Loucy (cell line): ENCODE data around the gene SCAMP4.

Experiments
- H2AFZ ChIP-seq: fragments of 200-600 bp; sonication (generic); 2 replicates; pipeline ENCODE4 v1.6.0; 2016; ENCODE audit warnings: antibody characterized with exemption, mild to moderate bottlenecking, low read length, moderate library complexity
- H3F3A ChIP-seq: fragments of 200-600 bp; 2 replicates; pipeline ENCODE4 v1.6.0; 2016; ENCODE audit warnings: antibody characterized with exemption, low read depth, mild to moderate bottlenecking
- H3K27me3 ChIP-seq: fragments of 200-600 bp; sonication (generic); 2 replicates; pipeline ENCODE4 v1.6.1; 2014; ENCODE audit warnings: low read length, mild to moderate bottlenecking; ENCODE audit not compliant: insufficient read depth, poor library complexity, severe bottlenecking
- H3K36me3 ChIP-seq: fragments of 200-600 bp; sonication (generic); 2 replicates; pipeline ENCODE4 v1.6.1; 2016; ENCODE audit warnings: low read length; ENCODE audit not compliant: insufficient read depth
- H3K4me1 ChIP-seq: fragments of 200-600 bp; sonication (generic); 2 replicates; pipeline ENCODE4 v1.5.1; 2014; ENCODE audit warnings: low read length, mild to moderate bottlenecking; ENCODE audit not compliant: insufficient read depth, poor library complexity, severe bottlenecking
- H3K4me2 ChIP-seq: fragments of 200-600 bp; sonication (generic); 2 replicates; pipeline ENCODE4 v1.6.0; 2014; ENCODE audit warnings: antibody characterized with exemption, low read length, low read depth, mild to moderate bottlenecking; ENCODE audit not compliant: poor library complexity, severe bottlenecking
- H3K4me3 ChIP-seq: fragments of 200-600 bp; sonication (generic); 2 replicates; pipeline ENCODE4 v1.5.1; 2014; ENCODE audit warnings: low read length, mild to moderate bottlenecking, mixed read lengths; ENCODE audit not compliant: poor library complexity, severe bottlenecking
- H3K79me2 ChIP-seq: fragments of 200-600 bp; sonication (generic); 2 replicates; pipeline ENCODE4 v1.6.1; 2014; ENCODE audit warnings: low read length; ENCODE audit not compliant: insufficient read depth
- H3K9ac ChIP-seq: fragments of 200-600 bp; sonication (generic); 2 replicates; pipeline ENCODE4 v1.6.0; 2014; ENCODE audit warnings: mild to moderate bottlenecking, low read depth, low read length, moderate library complexity; ENCODE audit not compliant: poor library complexity, severe bottlenecking
- H3K9me2 ChIP-seq: fragments of 200-600 bp; sonication (generic); replicated peaks from 2 replicates; pipeline ENCODE4 v1.6.1; 2016; ENCODE audit warnings: low read depth, low read length, mixed read lengths
- H3K9me3 ChIP-seq: fragments of 200-600 bp; sonication (generic); 2 replicates; pipeline ENCODE4 v1.6.1; 2014; ENCODE audit warnings: mild to moderate bottlenecking, antibody characterized with exemption, low read length, low read depth; ENCODE audit not compliant: insufficient read depth
- H4K20me1 ChIP-seq: fragments of 200-600 bp; sonication (generic); 2 replicates; pipeline ENCODE4 v1.6.0; 2014; ENCODE audit warnings: antibody characterized with exemption, low read length, mild to moderate bottlenecking; ENCODE audit not compliant: insufficient read depth, poor library complexity, severe bottlenecking
- CTCF ChIP-seq: fragments of 200-600 bp; sonication (generic); conservative IDR thresholded peaks from 2 replicates; pipeline ENCODE4 v1.5.1; 2014; ENCODE audit warnings: mild to moderate bottlenecking, antibody characterized with exemption, low read length
- EZH2phosphoT487 ChIP-seq: fragments of 200-600 bp; IDR thresholded peaks from 2 replicates; pipeline ENCODE4 v1.6.1; 2018; ENCODE audit warnings: antibody characterized with exemption, mild to moderate bottlenecking, moderate library complexity, borderline replicate concordance

The SCAMP4 gene

GRCh38 chr19:1931445-1931844 is 26.2 kb downstream of the SCAMP4 start:
- Histone ChIP-seq H3K4me3 (no peak overlapping the region), H3K4me1 (peaks cover 9% of the 10 kb centered on the region), H3F3A (no peaks in the 10 kb centered on the region)

GRCh38 chr19:1932395-1932794 is 27.2 kb downstream of the SCAMP4 start:
- no peak overlapping the region for H3K4me2 ChIP-seq
- no peak overlapping the region for H2AFZ ChIP-seq
- H3K4me1 ChIP-seq = peaks cover 9% of the 10 kb centered on the region
- no peaks in the 10 kb centered on the region for H3F3A ChIP-seq
- H3K36me3 ChIP-seq = no peaks in the 10 kb centered on the region
- no peaks in the 10 kb centered on the region for H4K20me1 ChIP-seq
- no peak for TF ChIP-seq CTCF
- no peak for TF ChIP-seq EZH2phosphoT487
- H3K9ac ChIP-seq = no peak overlapping the region
- H3K9me3 ChIP-seq = no peaks in the 10 kb centered on the region
- H3K27me3 ChIP-seq = no peaks in the 10 kb centered on the region
- no peaks in the 10 kb centered on the region for H3K9me2 ChIP-seq
- H3K79me2 ChIP-seq = no peaks in the 10 kb centered on the region
- no peak overlapping the region for H3K4me3 ChIP-seq

More at GRCh38 chr19:1931445-1931844, 26.2 kb downstream of the SCAMP4 start:
- H3K4me2 ChIP-seq = no peak overlapping the region
- H3K9me2 ChIP-seq = no peaks in the 10 kb centered on the region
- no peak overlapping the region for H2AFZ ChIP-seq
- no peaks in the 10 kb centered on the region for H3K79me2 ChIP-seq
- no peaks in the 10 kb centered on the region for H3K36me3 ChIP-seq
- TF ChIP-seq EZH2phosphoT487 = no peak
- no peak for TF ChIP-seq CTCF
- no peaks in the 10 kb centered on the region for H3K27me3 ChIP-seq
- no peaks in the 10 kb centered on the region for H3K9me3 ChIP-seq
- no peaks in the 10 kb centered on the region for H4K20me1 ChIP-seq
- H3K9ac ChIP-seq = no peak overlapping the region

- Histone ChIP-seq H3K9ac (no peak overlapping the region), H3K4me1 (peaks cover 9% of the 10 kb centered on the region), H3K36me3 (no peaks in the 10 kb centered on the region), H4K20me1 (no peaks in the 10 kb centered on the region), H2AFZ (no peak overlapping the region), H3K9me2 (no peaks in the 10 kb centered on the region), H3K9me3 (no peaks in the 10 kb centered on the region), H3K79me2 (no peaks in the 10 kb centered on the region), H3K4me3 (no peak overlapping the region), H3F3A (no peaks in the 10 kb centered on the region), H3K4me2 (no peak overlapping the region), H3K27me3 (no peaks in the 10 kb centered on the region)
- TF ChIP-seq EZH2phosphoT487 (no peak), CTCF (no peak)
Observed at GRCh38 chr19:1933244-1933643, 28.0 kb downstream of the SCAMP4 start.
